Neural cell (in vitro differentiated cells): Measurements from ENCODE around the gene SCN8A. TPM values are rescaled to one million over a fixed set of nuclear protein-coding genes. Genes with fewer than 3 reads are reported as not detected.

Source experiments
- H2AFZ ChIP-seq: fragments of 200-600, 300-800 bp; sonication (generic), shearing (Covaris generic); 2 replicates; pipeline ENCODE4 v1.6.0; 2014; ENCODE audit warnings: low read depth, mild to moderate bottlenecking, antibody characterized with exemption, low read length, moderate library complexity
- H3F3A ChIP-seq: fragments of 200-600 bp; shearing (Covaris generic); 2 replicates; pipeline ENCODE4 v1.6.1; 2016; ENCODE audit warnings: mild to moderate bottlenecking, moderate library complexity, mixed read lengths, antibody characterized with exemption, low read length; ENCODE audit not compliant: insufficient read depth, poor library complexity, severe bottlenecking
- H3K27ac ChIP-seq: fragments of 200-600, 300-800 bp; sonication (generic), shearing (Covaris generic); 2 replicates; pipeline ENCODE4 v1.5.1; 2014; ENCODE audit warnings: mild to moderate bottlenecking, low read length, moderate library complexity
- H3K27me3 ChIP-seq: fragments of 300-800, 200-600 bp; sonication (generic), shearing (Covaris generic); 2 replicates; pipeline ENCODE4 v1.6.0; 2014; ENCODE audit warnings: mild to moderate bottlenecking, low read depth, low read length, moderate library complexity; ENCODE audit not compliant: insufficient read depth
- H3K36me3 ChIP-seq: fragments of 300-800, 200-600 bp; sonication (generic), shearing (Covaris generic); 2 replicates; pipeline ENCODE4 v1.5.1; 2014; ENCODE audit warnings: mild to moderate bottlenecking, antibody characterized with exemption, low read length, moderate library complexity; ENCODE audit not compliant: insufficient read depth
- H3K4me2 ChIP-seq: fragments of 300-800, 200-600 bp; sonication (generic), shearing (Covaris generic); 2 replicates; pipeline ENCODE4 v1.6.0; 2014; ENCODE audit warnings: mild to moderate bottlenecking, low read length
- H3K4me3 ChIP-seq: fragments of 300-800, 200-600 bp; sonication (generic), shearing (Covaris generic); 2 replicates; pipeline ENCODE4 v1.5.1; 2014; ENCODE audit warnings: mild to moderate bottlenecking, low read length, moderate library complexity
- H3K79me2 ChIP-seq: fragments of 200-600 bp; shearing (Covaris generic); replicated peaks from 2 replicates; pipeline ENCODE4 v1.6.0; 2014; ENCODE audit warnings: mild to moderate bottlenecking, low read length, moderate library complexity; ENCODE audit not compliant: insufficient read depth
- H3K9ac ChIP-seq: fragments of 300-800, 200-600 bp; sonication (generic), shearing (Covaris generic); 2 replicates; pipeline ENCODE4 v1.6.1; 2016; ENCODE audit warnings: mild to moderate bottlenecking, low read length, mixed read lengths
- H3K9me2 ChIP-seq: fragments of 200-600 bp; shearing (Covaris generic); 2 replicates; pipeline ENCODE4 v1.6.1; 2016; ENCODE audit warnings: mild to moderate bottlenecking, low read length, mixed read lengths; ENCODE audit not compliant: insufficient read depth
- H3K9me3 ChIP-seq: fragments of 200-600, 300-800 bp; sonication (generic), shearing (Covaris generic); 2 replicates; pipeline ENCODE4 v1.6.1; 2016; ENCODE audit warnings: mild to moderate bottlenecking, mixed run types, low read length, moderate library complexity, mixed read lengths
- H4K20me1 ChIP-seq: fragments of 200-600 bp; shearing (Covaris generic); 2 replicates; pipeline ENCODE4 v1.6.1; 2016; ENCODE audit warnings: mild to moderate bottlenecking, mixed run types; ENCODE audit not compliant: insufficient read depth
- CTCF ChIP-seq: fragments of 450-650 bp; IDR thresholded peaks from 2 replicates; pipeline ENCODE4 v1.5.1; 2014; ENCODE audit warnings: antibody characterized with exemption, mild to moderate bottlenecking, moderate library complexity; ENCODE audit not compliant: poor library complexity, severe bottlenecking
- EP300 ChIP-seq: fragments of 450-650 bp; conservative IDR thresholded peaks from 2 replicates; pipeline ENCODE4 v1.6.1; 2014; ENCODE audit warnings: antibody characterized with exemption, mild to moderate bottlenecking, moderate library complexity; ENCODE audit not compliant: poor library complexity, severe bottlenecking
- EZH2 ChIP-seq: fragments of 200-600, 300-800 bp; shearing (Covaris generic), sonication (generic); IDR thresholded peaks from 2 replicates; pipeline ENCODE4 v1.6.1; 2014; ENCODE audit warnings: antibody characterized with exemption, low read length, borderline replicate concordance, mild to moderate bottlenecking; ENCODE audit not compliant: insufficient read depth, poor library complexity, severe bottlenecking
- MXI1 ChIP-seq: fragments of 450-650 bp; conservative IDR thresholded peaks from 2 replicates; pipeline ENCODE4 v1.6.1; 2014; ENCODE audit warnings: antibody characterized with exemption, mild to moderate bottlenecking; ENCODE audit not compliant: poor library complexity, severe bottlenecking
- POLR2AphosphoS5 ChIP-seq: IDR thresholded peaks from 2 replicates; pipeline ENCODE4 v1.6.1; 2012
- RAD21 ChIP-seq: fragments of 450-650 bp; conservative IDR thresholded peaks from 2 replicates; pipeline ENCODE4 v1.6.1; 2014; ENCODE audit warnings: antibody characterized with exemption, mild to moderate bottlenecking, moderate library complexity
- SMC3 ChIP-seq: fragments of 450-650 bp; conservative IDR thresholded peaks from 2 replicates; pipeline ENCODE4 v1.6.1; 2014; ENCODE audit warnings: antibody characterized with exemption, mild to moderate bottlenecking, moderate library complexity; ENCODE audit not compliant: poor library complexity
- TAF1 ChIP-seq: IDR thresholded peaks from 2 replicates; pipeline ENCODE4 v1.6.1; 2012; ENCODE audit warnings: low read depth
- polyA plus RNA-seq: library from polyadenylated mRNA; depleted of rRNA; stranded (reverse); fragments of >200 nt; gene quantifications from 2 replicates; pipeline ENCODE4 v1.2.3, GENCODE V29; 2014
- TF ChIP-seq, protein P1 (sequence below): IDR thresholded peaks from 2 replicates; pipeline ENCODE4 v1.6.1; 2012; ENCODE audit warnings: borderline replicate concordance

Gene SCN8A
- polyA plus RNA-seq, 1 donor from 2014 or later, result 14.2 TPM

DNA sequence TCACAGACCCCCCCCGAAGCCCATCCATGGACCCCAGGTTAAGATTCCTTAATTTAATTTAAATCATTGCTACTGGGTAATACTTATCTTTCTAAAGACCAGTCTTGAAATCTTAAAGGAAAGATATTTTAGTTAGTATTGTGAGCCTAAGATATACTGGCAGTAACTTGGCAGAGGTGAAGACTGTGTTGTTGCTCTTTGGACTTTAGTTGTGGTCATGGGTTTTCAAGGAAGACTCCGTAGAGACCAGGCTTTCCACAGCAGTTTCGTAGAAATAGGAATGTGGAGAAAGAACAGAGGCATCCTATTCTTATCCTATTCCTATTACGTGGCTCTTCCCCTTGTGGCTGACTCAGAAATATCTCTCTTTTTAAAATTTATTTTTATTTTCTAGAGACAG is 99.0 kb downstream of the SCN8A start:
- H3K27ac ChIP-seq, result no peak overlapping the region
- no peak overlapping the region for H2AFZ ChIP-seq
- no peaks in the 10 kb centered on the region for H3K36me3 ChIP-seq
- no peak overlapping the region for H3K4me2 ChIP-seq
- H3K9me2 ChIP-seq, result no peaks in the 10 kb centered on the region
- no peaks in the 10 kb centered on the region for H3K9me3 ChIP-seq
- TF ChIP-seq RAD21 (no peak), POLR2AphosphoS5 (no peak), EZH2 (no peak)
- H3F3A ChIP-seq, result no peaks in the 10 kb centered on the region
- H3K79me2 ChIP-seq, result no peaks in the 10 kb centered on the region
- H4K20me1 ChIP-seq, result no peaks in the 10 kb centered on the region
- H3K9ac ChIP-seq, result no peak overlapping the region
- H3K27me3 ChIP-seq, result no peaks in the 10 kb centered on the region
- no peak overlapping the region for H3K4me3 ChIP-seq

DNA sequence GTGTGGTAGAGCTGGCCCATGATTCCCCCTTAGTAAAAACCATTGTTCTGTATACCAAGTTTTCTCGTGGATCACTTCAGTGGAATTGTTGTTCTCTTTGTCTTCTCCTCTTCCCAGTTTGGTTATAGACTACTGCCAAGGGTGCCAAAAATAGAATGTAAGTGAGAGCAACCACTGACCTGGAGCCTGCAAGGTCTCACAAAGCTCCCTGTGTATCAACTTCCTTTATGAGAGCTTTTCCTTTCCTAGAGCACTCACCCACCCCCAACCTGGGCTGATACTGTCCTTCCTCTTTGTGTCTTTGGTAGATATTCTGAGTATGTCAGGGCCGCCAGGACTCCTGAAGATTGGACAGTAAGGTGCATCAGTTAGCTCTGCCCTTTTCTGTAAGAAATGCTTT is 101.0 kb downstream of the SCN8A start:
- H3K36me3 ChIP-seq, result no peaks in the 10 kb centered on the region
- H3K9me3 ChIP-seq, result no peaks in the 10 kb centered on the region
- no peak for TF ChIP-seq MXI1
- TF ChIP-seq RAD21, result no peak
- no peak for TF ChIP-seq EP300
- no peak for TF ChIP-seq TAF1
- TF ChIP-seq EZH2, result no peak
- H3K4me2 ChIP-seq, result no peak overlapping the region
- H3K27ac ChIP-seq, result no peak overlapping the region
- H3K9me2 ChIP-seq, result no peaks in the 10 kb centered on the region
- H3F3A ChIP-seq, result no peaks in the 10 kb centered on the region
- no peak overlapping the region for H2AFZ ChIP-seq
- H3K4me3 ChIP-seq, result no peak overlapping the region
- no peak overlapping the region for H3K9ac ChIP-seq
- no peaks in the 10 kb centered on the region for H3K79me2 ChIP-seq
- H3K27me3 ChIP-seq, result no peaks in the 10 kb centered on the region
- H4K20me1 ChIP-seq, result no peaks in the 10 kb centered on the region

DNA sequence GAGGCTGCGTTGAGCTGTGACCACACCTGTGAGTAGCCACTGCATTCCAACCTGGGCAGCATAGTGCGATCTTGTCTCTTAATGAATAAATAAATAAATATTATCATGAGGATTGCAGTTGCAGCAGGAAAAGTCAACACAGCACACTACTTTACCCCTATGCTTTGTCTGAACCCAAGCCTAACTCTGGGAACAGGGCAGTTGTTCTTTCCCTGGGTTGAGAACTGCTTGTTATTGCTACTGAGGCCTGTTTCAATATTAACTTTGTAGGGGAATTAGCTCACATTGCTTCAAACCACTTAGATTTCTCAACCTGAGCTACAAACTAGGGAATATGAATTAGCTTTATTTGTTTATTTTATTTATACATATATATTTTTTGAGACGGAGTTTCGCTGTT is 102.5 kb downstream of the SCN8A start:
- Histone ChIP-seq H3F3A (no peaks in the 10 kb centered on the region), H3K27me3 (no peaks in the 10 kb centered on the region), H3K9ac (no peak overlapping the region), H3K4me2 (no peak overlapping the region), H2AFZ (no peak overlapping the region), H3K79me2 (no peaks in the 10 kb centered on the region), H3K9me3 (no peaks in the 10 kb centered on the region), H4K20me1 (no peaks in the 10 kb centered on the region), H3K27ac (no peak overlapping the region), H3K4me3 (no peak overlapping the region), H3K36me3 (no peaks in the 10 kb centered on the region), H3K9me2 (no peaks in the 10 kb centered on the region)
- TF ChIP-seq POLR2AphosphoS5, result no peak
- TF ChIP-seq SMC3, result no peak
- TF ChIP-seq CTCF, result no peak
- TF ChIP-seq, protein P1, sequence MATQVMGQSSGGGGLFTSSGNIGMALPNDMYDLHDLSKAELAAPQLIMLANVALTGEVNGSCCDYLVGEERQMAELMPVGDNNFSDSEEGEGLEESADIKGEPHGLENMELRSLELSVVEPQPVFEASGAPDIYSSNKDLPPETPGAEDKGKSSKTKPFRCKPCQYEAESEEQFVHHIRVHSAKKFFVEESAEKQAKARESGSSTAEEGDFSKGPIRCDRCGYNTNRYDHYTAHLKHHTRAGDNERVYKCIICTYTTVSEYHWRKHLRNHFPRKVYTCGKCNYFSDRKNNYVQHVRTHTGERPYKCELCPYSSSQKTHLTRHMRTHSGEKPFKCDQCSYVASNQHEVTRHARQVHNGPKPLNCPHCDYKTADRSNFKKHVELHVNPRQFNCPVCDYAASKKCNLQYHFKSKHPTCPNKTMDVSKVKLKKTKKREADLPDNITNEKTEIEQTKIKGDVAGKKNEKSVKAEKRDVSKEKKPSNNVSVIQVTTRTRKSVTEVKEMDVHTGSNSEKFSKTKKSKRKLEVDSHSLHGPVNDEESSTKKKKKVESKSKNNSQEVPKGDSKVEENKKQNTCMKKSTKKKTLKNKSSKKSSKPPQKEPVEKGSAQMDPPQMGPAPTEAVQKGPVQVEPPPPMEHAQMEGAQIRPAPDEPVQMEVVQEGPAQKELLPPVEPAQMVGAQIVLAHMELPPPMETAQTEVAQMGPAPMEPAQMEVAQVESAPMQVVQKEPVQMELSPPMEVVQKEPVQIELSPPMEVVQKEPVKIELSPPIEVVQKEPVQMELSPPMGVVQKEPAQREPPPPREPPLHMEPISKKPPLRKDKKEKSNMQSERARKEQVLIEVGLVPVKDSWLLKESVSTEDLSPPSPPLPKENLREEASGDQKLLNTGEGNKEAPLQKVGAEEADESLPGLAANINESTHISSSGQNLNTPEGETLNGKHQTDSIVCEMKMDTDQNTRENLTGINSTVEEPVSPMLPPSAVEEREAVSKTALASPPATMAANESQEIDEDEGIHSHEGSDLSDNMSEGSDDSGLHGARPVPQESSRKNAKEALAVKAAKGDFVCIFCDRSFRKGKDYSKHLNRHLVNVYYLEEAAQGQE, result no peak
